NT2/D1 (cell line): ENCODE results near the gene KLK1.

Experiments used
- SUZ12 ChIP-seq: IDR thresholded peaks from 2 replicates; pipeline ENCODE4 v1.6.1; 2011; ENCODE audit not compliant: insufficient read length, insufficient read depth; ENCODE audit errors: extremely low read depth
- YY1 ChIP-seq: IDR thresholded peaks from 2 replicates; pipeline ENCODE4 v1.6.1; 2011; ENCODE audit not compliant: insufficient read length, insufficient read depth
- ZNF274 ChIP-seq: IDR thresholded peaks from 2 replicates; pipeline ENCODE4 v1.6.1; 2011; ENCODE audit warnings: mild to moderate bottlenecking, low read depth, low read length

DNA sequence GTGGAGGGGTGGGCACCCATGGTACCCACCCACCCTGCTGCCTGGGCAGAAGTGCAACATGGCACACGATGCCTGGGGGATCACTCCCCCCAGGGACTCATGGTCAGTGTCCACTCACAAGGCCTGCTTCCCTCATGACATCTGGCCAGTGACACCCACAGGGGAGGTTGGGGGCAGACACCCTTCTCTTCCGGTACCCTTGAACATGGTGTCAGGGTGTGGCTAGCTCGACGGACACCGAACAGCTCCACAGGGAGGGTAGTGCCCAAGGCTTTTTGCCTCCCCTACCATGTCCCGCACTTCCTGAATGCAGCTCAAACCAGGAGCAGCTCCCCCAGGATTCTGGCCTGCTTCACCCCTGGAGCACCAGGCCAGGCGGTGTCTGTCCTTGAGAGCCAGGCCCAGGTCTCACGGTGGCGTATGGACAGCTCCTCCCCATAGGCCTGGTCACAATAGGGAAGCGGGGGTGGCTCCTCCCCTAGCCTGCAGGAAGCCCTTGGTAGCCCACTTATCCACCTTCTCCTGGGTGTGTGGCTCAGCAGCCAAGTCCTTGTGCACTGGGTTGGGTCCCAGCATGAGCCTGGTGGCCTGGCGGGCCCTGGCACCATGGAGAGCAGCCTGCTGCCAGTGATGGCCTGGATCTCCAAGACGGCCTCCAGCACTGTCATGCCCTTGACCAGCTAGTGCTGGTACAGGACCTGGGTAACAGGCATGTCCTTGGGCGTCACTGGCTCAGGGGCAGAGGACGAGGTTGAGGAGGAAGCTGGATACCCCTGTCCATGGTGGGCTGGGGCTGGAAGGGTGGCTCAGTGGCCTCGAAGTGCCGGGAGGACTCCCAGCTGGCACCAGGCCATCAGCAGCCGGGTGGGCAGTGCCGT lies 25.6 kb downstream of the KLK1 start:
- TF ChIP-seq YY1 (no peak), ZNF274 (no peak), SUZ12 (no peak)
